H9 (cell line): Measurements from ENCODE around the gene DCP1B. TPM values are rescaled to one million over a fixed set of nuclear protein-coding genes. Genes with fewer than 3 reads are reported as not detected.

Experiments
- DNase-seq: peaks from one replicate; pipeline ENCODE4 v3.0.0-alpha.2; 2017
- H2AFZ ChIP-seq: one replicate; pipeline ENCODE4 v1.6.1; 2013; ENCODE audit warnings: mild to moderate bottlenecking, low read length, control low read depth, moderate library complexity
- H2AK5ac ChIP-seq: 2 replicates; pipeline ENCODE4 v1.6.1; 2013; ENCODE audit warnings: low read length, control low read depth, mixed read lengths; ENCODE audit not compliant: insufficient read length
- H2BK120ac ChIP-seq: one replicate; pipeline ENCODE4 v1.6.1; 2013; ENCODE audit warnings: low read depth, mild to moderate bottlenecking, low read length, control low read depth, inconsistent platforms; ENCODE audit not compliant: poor library complexity, severe bottlenecking
- H2BK12ac ChIP-seq: 2 replicates; pipeline ENCODE4 v1.6.1; 2013; ENCODE audit warnings: low read length, control low read depth, mixed read lengths, low read depth; ENCODE audit not compliant: insufficient read length
- H2BK15ac ChIP-seq: 2 replicates; pipeline ENCODE4 v1.6.1; 2013; ENCODE audit warnings: low read depth, low read length, control low read depth
- H2BK20ac ChIP-seq: one replicate; pipeline ENCODE4 v1.6.1; 2013; ENCODE audit warnings: low read depth, mild to moderate bottlenecking, low read length, control low read depth, inconsistent platforms; ENCODE audit not compliant: poor library complexity, severe bottlenecking
- H2BK5ac ChIP-seq: 2 replicates; pipeline ENCODE4 v1.6.1; 2013; ENCODE audit warnings: low read length, control low read depth, mixed read lengths; ENCODE audit not compliant: insufficient read length
- H3K14ac ChIP-seq: 2 replicates; pipeline ENCODE4 v1.6.1; 2013; ENCODE audit warnings: low read length, control low read depth; ENCODE audit not compliant: insufficient read depth
- H3K18ac ChIP-seq: 2 replicates; pipeline ENCODE4 v1.6.1; 2013; ENCODE audit warnings: low read depth, mild to moderate bottlenecking, mixed read lengths, low read length, control low read depth; ENCODE audit not compliant: insufficient read length
- H3K23ac ChIP-seq: 2 replicates; pipeline ENCODE4 v1.6.1; 2013; ENCODE audit warnings: low read length, control low read depth, mixed read lengths, low read depth; ENCODE audit not compliant: insufficient read length
- H3K23me2 ChIP-seq: 2 replicates; pipeline ENCODE4 v1.6.1; 2013; ENCODE audit warnings: low read depth, mild to moderate bottlenecking, mixed read lengths, low read length, control low read depth; ENCODE audit not compliant: insufficient read length, poor library complexity, severe bottlenecking
- H3K27ac ChIP-seq: 2 replicates; pipeline ENCODE4 v1.5.1; 2013; ENCODE audit warnings: low read length, control low read depth, mixed read lengths, low read depth; ENCODE audit not compliant: insufficient read length
- H3K27me3 ChIP-seq: 2 replicates; pipeline ENCODE4 v1.6.1; 2013; ENCODE audit warnings: low read length, control low read depth, inconsistent platforms; ENCODE audit not compliant: insufficient read depth
- H3K4ac ChIP-seq: 2 replicates; pipeline ENCODE4 v1.6.1; 2013; ENCODE audit warnings: low read depth, mild to moderate bottlenecking, control low read depth, inconsistent platforms, low read length, moderate library complexity
- H3K4me1 ChIP-seq: 2 replicates; pipeline ENCODE4 v1.6.1; 2013; ENCODE audit warnings: low read length, control low read depth, inconsistent platforms; ENCODE audit not compliant: insufficient read depth
- H3K4me2 ChIP-seq: 2 replicates; pipeline ENCODE4 v1.6.1; 2013; ENCODE audit warnings: low read length, control low read depth, mixed read lengths; ENCODE audit not compliant: insufficient read length, insufficient read depth
- H3K56ac ChIP-seq: 2 replicates; pipeline ENCODE4 v1.6.1; 2013; ENCODE audit warnings: low read depth, mild to moderate bottlenecking, mixed read lengths, low read length, control low read depth; ENCODE audit not compliant: insufficient read length
- H3K79me1 ChIP-seq: 2 replicates; pipeline ENCODE4 v1.6.1; 2013; ENCODE audit warnings: low read depth, mild to moderate bottlenecking, moderate library complexity, low read length, control low read depth, inconsistent platforms; ENCODE audit not compliant: insufficient read depth, poor library complexity, severe bottlenecking
- H3K79me2 ChIP-seq: 2 replicates; pipeline ENCODE4 v1.6.1; 2013; ENCODE audit warnings: low read length, control low read depth, inconsistent platforms; ENCODE audit not compliant: insufficient read depth
- H3K9ac ChIP-seq: 2 replicates; pipeline ENCODE4 v1.6.1; 2013; ENCODE audit warnings: low read length, control low read depth, mixed read lengths; ENCODE audit not compliant: insufficient read length; ENCODE audit errors: extremely low read depth
- H3K9me3 ChIP-seq: one replicate; pipeline ENCODE4 v1.6.1; 2013; ENCODE audit warnings: low read depth, low read length, inconsistent platforms; ENCODE audit not compliant: control insufficient read depth
- H3T11ph ChIP-seq: one replicate; pipeline ENCODE4 v1.6.1; 2013; ENCODE audit warnings: mild to moderate bottlenecking, low read length, control low read depth, inconsistent platforms
- H4K20me1 ChIP-seq: one replicate; pipeline ENCODE4 v1.6.1; 2013; ENCODE audit not compliant: control insufficient read depth, insufficient read length, insufficient read depth
- H4K5ac ChIP-seq: 2 replicates; pipeline ENCODE4 v1.6.1; 2013; ENCODE audit warnings: low read depth, mild to moderate bottlenecking, mixed read lengths, low read length, control low read depth; ENCODE audit not compliant: insufficient read length
- H4K8ac ChIP-seq: replicated peaks from 2 replicates; pipeline ENCODE4 v1.6.1; 2013; ENCODE audit warnings: low read length, control low read depth, mixed read lengths, low read depth; ENCODE audit not compliant: insufficient read length
- H4K91ac ChIP-seq: 2 replicates; pipeline ENCODE4 v1.6.1; 2013; ENCODE audit warnings: low read depth, mild to moderate bottlenecking, moderate library complexity, mixed read lengths, low read length, control low read depth; ENCODE audit not compliant: insufficient read length
- H3K27ac Mint-ChIP-seq, 3 experiments: 2 replicates in 2 of 3; 3 replicates in 1 of 3; pipeline ENCODE4 v1.8.0; 2020 to 2021; ENCODE audit warnings: mixed read lengths in 3 of 3, mild to moderate bottlenecking in 1 of 3, moderate library complexity in 1 of 3
- H3K27me3 Mint-ChIP-seq: 2 replicates; pipeline ENCODE4 v1.8.0; 2021; ENCODE audit warnings: low read depth, mild to moderate bottlenecking, moderate library complexity, mixed read lengths
- H3K36me3 Mint-ChIP-seq, 3 experiments: 2 replicates in 2 of 3; 3 replicates in 1 of 3; pipeline ENCODE4 v1.8.0; 2020 to 2021; ENCODE audit warnings: low read depth in 3 of 3, mixed read lengths in 3 of 3; ENCODE audit not compliant: insufficient read depth in 1 of 3
- H3K4me1 Mint-ChIP-seq, 2 experiments: 2 replicates each; pipeline ENCODE4 v1.8.0; 2020; ENCODE audit warnings: mixed read lengths in 2 of 2
- H3K4me3 Mint-ChIP-seq, 2 experiments: 2 replicates in 1 of 2; 3 replicates in 1 of 2; pipeline ENCODE4 v1.8.0; 2020 to 2021; ENCODE audit warnings: mild to moderate bottlenecking in 2 of 2, mixed read lengths in 2 of 2, moderate library complexity in 1 of 2
- H3K9me3 Mint-ChIP-seq, 2 experiments: 2 replicates in 1 of 2; 3 replicates in 1 of 2; pipeline ENCODE4 v1.8.0; 2020; ENCODE audit warnings: mild to moderate bottlenecking in 2 of 2, mixed read lengths in 2 of 2, moderate library complexity in 1 of 2
- CTCF ChIP-seq: fragments of 200-600 bp; sonication (generic); conservative IDR thresholded peaks from 3 replicates; pipeline ENCODE4 v1.8.0; 2021; ENCODE audit warnings: antibody characterized with exemption, mild to moderate bottlenecking
- WGBS: extraction: QIAGEN DNeasy Blood & Tissue Kit; methylation state at CpG from one replicate; pipeline ENCODE4 v1.1.7; 2013; ENCODE audit warnings: missing lambda C conversion rate, low lambda C conversion rate, mixed read lengths; ENCODE audit not compliant: insufficient read length; ENCODE audit errors: extremely low coverage; 5-methylcytosine and 5-hydroxymethylcytosine counted together
- total RNA-seq: library from RNA; stranded (reverse); gene quantifications from 2 replicates; pipeline ENCODE4 v1.2.1, GENCODE V29; 2021

The DCP1B gene
- total RNA-seq, 1 experiment from 2014 or later = 11.2 TPM

- no peak overlapping the region for H4K5ac ChIP-seq
- H3K4me2 ChIP-seq = no peak overlapping the region
- H3K9me3 ChIP-seq = no peaks in the 10 kb centered on the region
- H3K27me3 Mint-ChIP-seq = no peaks in the 10 kb centered on the region
- peaks cover 10 to 15% of the 10 kb centered on the region in 2 experiments for H3K4me1 Mint-ChIP-seq
- peaks cover 19 to 64% (median 56%) of the 10 kb centered on the region in 3 experiments for H3K36me3 Mint-ChIP-seq
- H3K14ac ChIP-seq = no peak overlapping the region
- no peak overlapping the region for H3K23ac ChIP-seq
- no peak overlapping the region for H2BK20ac ChIP-seq
- H4K91ac ChIP-seq = no peak overlapping the region
- no peaks in the 10 kb centered on the region for H3K23me2 ChIP-seq
- no peak overlapping the region for H2BK15ac ChIP-seq
- H3K79me1 ChIP-seq = no peaks in the 10 kb centered on the region
- H2BK120ac ChIP-seq = no peak overlapping the region
- WGBS = no CpG with 5 or more reads among the region's 1 CpG
- H3K56ac ChIP-seq = no peak overlapping the region
- H2AFZ ChIP-seq = no peak overlapping the region
- no peak overlapping the region for H3T11ph ChIP-seq
- DNase-seq = no peak
- peaks cover 10 to 14% of the 10 kb centered on the region in 2 experiments for H3K9me3 Mint-ChIP-seq
- no peaks in the 10 kb centered on the region for H3K79me2 ChIP-seq
- no peak for TF ChIP-seq CTCF
- H2BK5ac ChIP-seq = no peak overlapping the region
- no peak overlapping the region for H3K27ac ChIP-seq
- no peak overlapping the region; a peak in 1 of 5 replicates for H3K4me3 Mint-ChIP-seq
- no peaks in the 10 kb centered on the region for H4K20me1 ChIP-seq
- no peaks in the 10 kb centered on the region for H3K27me3 ChIP-seq
- H3K18ac ChIP-seq = no peak overlapping the region
- H3K9ac ChIP-seq = no peak overlapping the region
- no peak overlapping the region for H3K4ac ChIP-seq
- no peak overlapping the region for H4K8ac ChIP-seq
- no peak overlapping the region for H2AK5ac ChIP-seq
- H3K27ac Mint-ChIP-seq = peak overlapping the region; percentile 46 to 92 (median 64); a peak in 6 of 7 replicates
- H3K4me1 ChIP-seq = peaks cover 4% of the 10 kb centered on the region; the same call in 1 of the 2 replicates
- H2BK12ac ChIP-seq = no peak overlapping the region
Observed at GRCh38 chr12:1947081-1947480, 57.2 kb downstream of the DCP1B start.
